NCI-H2171 (cell line): Measurements from ENCODE around the gene B3GNT7.
"Not testable (repeated sequence)": the region's sequence is repeated elsewhere in the genome, so short reads cannot be mapped to it uniquely, and the experiment has no call there.

Experiments used
- DNase-seq: peaks from one replicate; lab custom pipeline; 2025; lab: John Stamatoyannopoulos, UW

The B3GNT7 gene

DNA sequence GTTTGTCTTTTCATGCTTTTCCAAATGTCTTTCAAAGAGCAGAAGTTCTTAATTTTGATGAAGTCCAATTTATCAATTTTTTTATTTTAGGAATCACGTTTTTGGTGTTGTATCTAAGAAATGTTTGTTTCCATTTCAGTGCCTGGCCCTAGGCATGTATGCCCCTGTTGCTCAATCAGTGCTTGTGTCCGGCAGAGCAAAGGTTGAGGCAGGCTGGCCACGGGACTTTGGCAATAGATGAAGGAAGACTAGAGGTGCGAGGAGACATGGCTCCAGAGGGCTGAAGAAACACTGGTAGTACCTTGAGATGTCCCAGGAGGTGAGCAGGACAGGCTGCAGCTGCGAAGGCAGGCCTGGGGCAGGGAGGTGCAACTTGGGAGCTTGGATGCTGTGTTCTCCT is 10.1 kb upstream of the B3GNT7 start:
- DNase-seq, result no peak

DNA sequence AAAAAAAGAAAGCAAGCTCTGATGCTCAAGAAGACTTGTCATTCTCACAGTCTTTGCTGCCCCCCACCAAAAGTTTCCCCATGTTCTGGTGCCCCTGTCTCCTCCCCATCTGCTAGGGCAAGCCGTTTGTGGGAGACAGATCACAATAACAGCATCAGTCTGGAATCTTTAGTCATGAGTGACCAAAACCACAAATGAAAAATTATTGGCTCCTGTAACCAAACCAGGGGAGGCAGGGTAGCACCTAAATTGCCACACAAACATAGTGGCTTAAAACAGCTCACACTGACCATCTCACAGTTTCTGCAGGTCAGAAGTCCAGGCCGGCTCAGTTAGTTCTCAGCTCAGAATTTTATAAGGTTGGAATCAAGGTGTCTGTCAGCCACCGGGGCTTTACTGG is 9.1 kb upstream of the B3GNT7 start:
- DNase-seq, result no peak

DNA sequence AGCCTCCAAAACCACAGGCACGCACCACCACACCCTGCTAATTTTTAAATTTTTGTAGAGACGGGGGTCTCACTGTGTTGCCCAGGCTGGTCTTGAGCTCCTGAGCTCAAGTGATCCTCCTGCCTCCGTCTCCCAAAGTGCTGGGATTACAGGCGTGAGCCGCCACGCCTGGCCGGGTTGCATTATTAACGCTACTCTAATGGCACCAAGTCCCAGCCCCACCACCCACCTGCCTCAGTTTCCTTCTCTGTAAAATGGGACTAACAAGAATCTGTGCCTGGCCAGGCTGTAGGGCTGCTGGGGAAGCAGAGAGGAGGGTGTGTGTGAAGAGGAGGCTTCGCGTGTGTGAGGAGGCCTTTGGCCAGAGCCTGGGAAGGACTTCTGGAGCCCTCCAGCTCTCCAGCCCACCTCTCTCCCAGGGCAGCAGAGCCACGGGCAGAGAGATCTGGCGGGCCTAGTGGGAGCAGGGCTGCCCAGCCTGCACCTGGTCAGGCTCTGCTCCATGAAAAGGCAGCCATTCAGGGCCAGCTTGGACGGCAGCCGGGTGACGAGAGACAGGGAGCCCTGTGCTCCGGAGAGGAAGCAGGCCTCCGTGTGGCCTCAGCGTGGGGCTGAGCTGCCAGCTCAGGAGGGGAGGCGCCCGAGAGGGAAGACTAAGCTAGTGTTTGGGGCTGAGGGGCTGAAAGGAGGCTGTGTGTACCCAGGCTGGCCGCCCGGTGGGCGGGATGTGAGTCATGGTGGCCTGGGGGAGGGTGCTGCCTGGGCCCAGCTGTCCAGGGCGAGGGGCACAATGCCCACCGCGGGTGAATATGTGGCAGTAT is 7.4 kb upstream of the B3GNT7 start:
- DNase-seq, result no peak

DNA sequence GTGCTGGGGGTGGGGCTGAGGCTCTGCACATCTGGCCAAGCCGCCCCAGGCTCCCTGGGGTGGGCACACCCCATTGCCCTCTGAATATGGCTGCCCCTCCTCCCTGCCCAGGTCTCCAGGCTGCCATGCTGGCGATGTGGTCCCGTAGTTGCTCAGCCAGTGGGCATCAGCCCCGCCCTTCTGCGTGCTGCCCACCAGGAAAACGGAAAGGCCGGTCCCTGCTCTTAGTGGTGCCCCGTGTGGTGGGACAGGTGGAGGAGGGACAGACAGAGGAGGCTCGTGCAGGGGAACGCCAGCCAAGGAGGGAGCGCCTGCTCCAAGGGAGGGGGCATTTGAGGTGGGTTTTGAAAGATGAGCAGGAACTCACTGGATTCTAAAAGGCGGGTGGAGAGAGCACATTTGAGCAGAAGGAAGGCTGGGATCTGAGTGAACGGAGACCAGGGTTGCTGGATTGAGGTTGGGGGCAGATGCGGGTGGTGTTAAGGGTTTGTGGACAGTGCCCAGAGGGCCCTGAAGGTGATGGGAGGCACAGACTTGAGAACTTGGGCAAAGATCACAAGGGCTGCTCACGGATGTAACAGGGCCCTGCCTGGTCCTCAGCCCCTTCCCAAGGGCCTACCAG is 6.7 kb upstream of the B3GNT7 start:
- no peak for DNase-seq

DNA sequence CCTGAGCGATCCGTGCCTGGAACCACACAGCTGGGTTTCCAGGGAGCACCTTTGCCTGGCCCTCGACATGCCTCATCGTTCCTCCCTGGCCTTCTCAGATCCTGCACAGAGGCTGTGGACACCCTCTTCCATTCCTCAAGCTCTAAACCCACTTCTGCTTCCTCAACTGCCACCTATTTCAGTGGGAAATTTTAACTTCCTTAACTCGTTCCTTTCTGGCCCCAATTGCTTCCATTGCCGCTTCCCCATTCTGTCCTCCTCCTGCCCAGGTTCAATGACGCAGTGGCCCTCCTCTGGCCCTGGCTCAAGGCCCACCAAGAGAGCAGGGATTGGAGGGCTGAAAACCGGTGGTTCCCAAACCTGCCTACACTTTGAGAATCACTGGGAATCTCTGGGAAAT is 4.8 kb upstream of the B3GNT7 start:
- DNase-seq, result no peak

DNA sequence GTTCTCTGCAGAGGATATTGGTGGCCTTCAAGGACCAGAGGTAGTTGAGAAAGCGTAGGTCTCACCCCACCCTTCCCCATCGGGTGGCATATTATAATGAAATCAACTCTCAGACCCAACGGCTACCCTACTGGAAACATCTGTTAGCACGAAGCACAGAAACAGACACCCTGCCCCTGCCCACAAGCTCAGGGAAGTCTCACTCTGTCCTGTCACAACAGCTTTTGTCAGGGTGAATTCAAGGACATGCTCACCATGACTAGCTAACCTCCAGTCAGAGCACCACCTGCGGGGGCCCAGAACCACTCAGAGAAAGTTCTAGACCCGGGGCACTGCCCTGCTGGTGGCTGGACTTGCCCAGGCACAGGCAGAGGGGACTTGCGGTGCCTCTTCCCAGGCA is 3.5 kb upstream of the B3GNT7 start:
- DNase-seq, result no peak

DNA sequence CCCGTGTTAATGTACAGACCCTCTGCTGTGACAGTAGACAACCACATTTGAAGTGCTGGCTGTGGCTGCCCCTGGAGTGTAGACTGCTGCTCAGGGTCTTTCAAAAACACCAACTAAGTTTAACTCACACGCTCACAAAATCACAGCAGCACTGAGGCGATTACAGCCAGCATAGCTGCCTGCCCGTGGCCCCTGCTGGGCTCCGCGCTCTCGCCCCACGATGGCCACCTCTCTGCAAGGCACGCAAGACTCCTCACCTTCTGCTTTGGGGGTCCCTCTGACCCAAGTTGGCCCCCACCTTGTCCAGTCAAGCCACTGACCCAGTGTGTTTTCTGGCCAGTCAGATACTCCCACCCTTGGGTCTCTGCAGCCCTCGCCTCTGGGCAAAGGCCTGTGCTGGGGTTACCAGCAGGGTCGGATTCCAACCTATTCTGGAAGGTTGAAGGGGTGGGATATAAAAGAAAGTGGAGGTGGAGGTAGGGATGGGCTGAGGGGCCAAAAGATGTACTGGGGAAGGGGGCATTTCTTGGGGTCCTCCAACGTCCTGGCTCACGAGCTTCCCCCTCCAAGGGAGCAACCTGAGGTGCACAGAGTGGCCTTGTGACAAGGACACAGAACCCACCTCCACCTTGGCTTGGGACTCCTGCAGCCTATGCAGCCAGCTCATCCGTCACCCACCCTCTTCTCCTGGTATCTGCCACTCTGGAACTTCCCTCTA is 2.9 kb upstream of the B3GNT7 start:
- no peak for DNase-seq

DNA sequence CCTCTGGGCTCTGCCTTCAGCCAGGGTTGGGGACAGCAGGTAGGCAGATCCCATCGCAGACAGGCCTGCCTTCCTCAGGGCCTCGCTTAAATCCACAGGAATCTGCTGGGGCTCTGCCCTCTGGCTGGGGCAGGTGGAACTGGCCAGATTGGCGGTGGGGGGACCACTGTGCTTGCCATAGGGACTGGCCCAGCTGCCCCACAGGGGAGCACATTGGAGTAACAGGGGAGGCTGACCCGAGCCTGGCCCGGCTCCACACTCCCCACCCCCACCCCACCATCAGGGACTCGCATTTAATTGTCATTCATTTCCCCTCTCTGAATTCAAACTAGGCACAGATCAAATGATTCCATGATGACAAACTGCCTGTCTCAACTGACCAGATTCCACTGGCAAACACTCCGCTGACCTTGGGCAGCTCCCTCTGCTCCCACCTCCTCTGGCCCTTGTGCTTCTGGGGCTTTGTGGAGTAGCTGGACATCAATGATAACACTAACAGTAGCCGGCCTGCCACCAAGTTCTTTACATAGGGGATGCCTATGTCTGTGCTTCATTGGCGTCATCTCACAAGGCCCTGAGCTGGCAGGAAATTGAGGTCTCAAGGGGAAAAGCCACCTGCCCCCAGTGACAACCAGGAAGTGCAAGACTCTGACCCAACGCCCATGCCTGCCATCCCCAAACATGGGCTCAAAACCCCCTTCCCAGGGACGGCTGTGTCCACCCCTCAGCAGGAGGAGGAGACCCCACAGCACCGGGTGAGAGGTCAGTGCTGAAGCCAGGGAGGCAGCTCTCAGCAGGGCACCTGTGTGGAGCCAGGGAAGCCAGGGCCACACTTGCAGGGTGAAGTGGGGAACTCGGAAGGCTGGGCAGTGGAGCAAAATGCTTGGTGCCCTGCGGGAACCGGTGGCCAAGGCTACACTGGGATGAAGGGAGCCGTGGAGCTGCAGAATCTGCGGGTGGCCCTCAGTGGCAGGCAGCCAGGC is 2.1 kb upstream of the B3GNT7 start:
- DNase-seq, result no peak

DNA sequence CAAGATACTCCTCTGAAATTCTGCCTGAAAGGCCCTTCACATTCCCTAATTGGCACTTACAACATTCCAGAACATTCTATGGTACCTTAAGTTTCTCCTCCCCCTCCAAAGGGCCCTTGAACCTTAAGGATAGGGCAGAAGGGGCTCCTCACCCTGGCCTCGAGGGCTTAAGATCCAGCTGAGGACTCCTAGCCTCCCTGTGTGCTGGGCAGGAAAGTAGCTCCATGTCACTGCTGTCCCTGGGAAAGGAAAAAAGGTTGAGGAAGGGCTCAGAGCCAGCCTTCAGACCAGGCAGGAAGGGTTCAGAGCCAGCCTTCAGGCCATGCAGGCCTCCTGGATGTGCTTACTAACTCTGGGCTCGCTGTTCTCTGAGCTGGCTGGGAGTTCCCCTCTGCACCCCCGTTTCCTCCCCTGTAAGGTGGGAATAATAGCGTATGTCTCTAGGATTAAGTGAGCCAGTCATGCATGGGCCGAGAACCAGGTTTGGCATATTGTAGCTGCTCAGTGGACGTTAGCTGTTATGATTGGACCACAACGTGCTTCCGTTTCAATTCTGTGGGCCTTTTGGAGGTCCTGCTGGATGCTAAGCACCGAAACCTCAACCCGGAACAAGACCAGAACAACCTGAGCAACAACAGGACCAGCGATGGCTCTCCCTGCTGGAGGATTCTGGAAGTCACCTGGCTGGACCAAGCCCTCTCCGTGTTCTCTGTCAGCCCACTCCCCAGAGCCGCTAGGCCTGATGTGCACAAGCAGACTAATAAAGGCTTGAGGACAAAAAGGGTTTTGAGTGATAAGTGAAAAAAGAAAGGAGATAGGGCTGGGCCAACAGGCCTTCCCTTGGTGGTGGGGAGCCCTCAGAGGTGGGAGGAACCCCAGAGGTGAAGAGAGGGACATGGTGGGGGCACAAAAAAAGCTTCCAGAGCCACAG is 1.0 kb upstream of the B3GNT7 start:
- DNase-seq, result no peak

DNA sequence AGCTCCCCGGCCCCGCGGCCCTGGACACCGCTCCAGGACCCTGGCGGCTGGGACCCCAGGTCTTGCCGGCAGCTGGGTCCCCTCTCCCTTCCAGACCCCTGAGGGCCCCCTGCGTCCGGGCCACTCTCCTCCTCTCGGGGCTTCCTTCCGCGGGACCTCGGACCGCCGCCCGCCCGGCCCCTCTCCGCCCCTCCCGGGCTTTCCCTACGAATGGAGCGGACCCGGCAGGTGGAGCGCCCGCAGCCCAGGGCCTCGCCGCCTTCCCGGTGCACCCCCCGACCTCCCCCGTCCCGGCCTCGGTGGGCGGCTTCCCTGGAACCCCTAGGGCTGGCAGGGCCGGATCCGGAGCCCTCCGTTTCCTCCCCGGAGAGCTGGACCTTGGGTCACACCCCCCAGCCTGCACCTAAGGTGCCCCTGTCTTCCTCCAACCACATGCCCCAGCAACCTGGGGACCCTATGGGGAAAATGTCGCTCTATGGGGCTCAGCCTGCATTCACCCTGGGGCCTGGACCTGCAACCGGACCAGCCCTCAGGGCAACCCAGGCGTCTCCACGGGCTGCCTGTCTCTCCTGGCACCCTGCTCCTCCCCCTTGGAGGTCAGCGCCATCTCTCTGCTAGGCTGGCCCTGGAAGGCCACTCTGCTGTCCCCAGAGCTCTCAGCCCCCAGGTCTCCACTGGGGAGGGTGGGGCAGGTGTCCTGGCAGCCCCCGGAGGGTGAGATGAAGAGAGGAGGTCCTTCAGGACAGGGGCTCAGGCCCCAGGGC is 730 bp downstream of the B3GNT7 start:
- DNase-seq, result no peak

DNA sequence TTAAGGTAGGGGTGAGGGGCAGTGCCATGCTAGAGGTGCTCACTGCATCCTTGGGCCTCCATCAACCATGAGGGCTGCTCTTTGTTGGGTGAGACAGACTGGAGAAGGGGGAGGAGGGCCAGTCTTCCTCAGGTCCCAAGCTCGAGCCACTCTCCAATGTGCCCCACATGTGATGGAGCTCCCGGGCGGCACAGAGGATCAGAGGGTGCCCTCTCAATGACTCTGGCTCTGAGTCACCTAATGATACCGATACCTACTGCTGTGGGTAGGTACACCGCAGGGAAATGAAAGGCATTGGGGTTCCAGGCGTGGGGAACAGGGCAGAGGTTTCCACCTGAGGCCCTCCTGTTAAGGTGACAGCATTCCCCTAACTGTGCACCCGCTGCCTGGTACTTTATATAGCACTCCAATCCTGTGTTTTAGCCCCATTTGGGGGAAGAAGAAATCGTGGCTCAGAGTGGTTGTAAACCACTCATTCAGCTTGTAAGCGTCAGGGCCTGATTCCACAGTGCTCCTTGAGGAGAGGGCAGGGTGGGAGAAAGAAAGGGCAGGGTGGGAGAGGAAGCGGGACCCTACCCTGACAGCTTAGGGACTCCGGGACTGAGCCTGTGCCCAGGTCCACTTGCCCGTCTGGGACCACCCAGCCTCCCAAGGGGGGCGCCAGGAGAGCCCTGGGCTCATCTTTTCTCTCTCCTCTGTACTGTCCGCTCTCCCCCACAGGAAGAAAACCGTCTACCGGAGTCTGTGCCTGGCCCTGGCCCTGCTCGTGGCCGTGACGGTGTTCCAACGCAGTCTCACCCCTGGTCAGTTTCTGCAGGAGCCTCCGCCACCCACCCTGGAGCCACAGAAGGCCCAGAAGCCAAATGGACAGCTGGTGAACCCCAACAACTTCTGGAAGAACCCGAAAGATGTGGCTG is 1.8 kb downstream of the B3GNT7 start:
- no peak for DNase-seq

DNA sequence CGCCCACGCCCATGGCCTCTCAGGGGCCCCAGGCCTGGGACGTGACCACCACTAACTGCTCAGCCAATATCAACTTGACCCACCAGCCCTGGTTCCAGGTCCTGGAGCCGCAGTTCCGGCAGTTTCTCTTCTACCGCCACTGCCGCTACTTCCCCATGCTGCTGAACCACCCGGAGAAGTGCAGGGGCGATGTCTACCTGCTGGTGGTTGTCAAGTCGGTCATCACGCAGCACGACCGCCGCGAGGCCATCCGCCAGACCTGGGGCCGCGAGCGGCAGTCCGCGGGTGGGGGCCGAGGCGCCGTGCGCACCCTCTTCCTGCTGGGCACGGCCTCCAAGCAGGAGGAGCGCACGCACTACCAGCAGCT is 2.4 kb downstream of the B3GNT7 start:
- no peak for DNase-seq

DNA sequence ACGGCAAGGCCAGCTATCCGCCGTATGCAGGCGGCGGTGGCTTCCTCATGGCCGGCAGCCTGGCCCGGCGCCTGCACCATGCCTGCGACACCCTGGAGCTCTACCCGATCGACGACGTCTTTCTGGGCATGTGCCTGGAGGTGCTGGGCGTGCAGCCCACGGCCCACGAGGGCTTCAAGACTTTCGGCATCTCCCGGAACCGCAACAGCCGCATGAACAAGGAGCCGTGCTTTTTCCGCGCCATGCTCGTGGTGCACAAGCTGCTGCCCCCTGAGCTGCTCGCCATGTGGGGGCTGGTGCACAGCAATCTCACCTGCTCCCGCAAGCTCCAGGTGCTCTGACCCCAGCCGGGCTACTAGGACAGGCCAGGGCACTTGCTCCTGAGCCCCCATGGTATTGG is 3.1 kb downstream of the B3GNT7 start:
- no peak for DNase-seq

DNA sequence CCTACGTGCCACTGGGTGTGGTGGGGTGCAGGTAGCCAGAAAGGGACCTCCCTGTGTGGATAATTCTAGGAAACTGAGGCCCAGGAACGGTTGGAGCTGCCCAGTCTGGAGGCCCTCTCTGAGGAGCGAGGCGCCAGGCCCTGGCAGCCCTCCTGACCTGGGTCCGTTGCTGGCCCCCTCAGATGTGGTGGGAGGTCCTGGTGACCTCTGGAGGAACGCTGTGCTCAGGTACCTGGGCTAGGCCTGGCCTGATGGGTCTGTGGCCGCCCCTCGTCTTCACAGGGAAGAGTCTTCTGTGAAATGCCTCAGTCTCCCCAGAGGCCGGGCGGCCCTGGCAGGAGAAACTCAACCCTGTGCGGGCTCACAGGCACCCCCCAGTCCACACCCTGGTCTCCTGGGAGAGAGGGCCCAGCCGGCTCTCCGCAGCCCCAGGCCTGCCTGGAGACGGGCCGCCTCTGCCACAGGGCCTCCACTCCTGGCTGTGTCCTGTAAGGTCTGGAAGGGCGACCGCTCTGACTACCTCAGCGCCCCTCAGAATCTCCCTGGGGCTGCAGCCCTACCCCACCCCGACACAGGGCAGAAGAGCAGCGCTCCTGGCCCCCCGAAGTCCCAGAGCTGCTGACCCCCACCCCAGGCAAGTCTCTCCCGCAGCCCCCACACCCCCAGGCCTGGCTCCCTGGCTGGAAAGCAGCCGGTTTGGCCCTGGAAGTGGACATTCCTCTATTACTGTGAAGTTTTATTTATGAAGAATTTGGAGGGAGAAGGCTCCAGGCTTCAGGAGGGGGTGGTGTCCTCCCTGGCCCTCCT is 3.7 kb downstream of the B3GNT7 start:
- DNase-seq, result no peak

DNA sequence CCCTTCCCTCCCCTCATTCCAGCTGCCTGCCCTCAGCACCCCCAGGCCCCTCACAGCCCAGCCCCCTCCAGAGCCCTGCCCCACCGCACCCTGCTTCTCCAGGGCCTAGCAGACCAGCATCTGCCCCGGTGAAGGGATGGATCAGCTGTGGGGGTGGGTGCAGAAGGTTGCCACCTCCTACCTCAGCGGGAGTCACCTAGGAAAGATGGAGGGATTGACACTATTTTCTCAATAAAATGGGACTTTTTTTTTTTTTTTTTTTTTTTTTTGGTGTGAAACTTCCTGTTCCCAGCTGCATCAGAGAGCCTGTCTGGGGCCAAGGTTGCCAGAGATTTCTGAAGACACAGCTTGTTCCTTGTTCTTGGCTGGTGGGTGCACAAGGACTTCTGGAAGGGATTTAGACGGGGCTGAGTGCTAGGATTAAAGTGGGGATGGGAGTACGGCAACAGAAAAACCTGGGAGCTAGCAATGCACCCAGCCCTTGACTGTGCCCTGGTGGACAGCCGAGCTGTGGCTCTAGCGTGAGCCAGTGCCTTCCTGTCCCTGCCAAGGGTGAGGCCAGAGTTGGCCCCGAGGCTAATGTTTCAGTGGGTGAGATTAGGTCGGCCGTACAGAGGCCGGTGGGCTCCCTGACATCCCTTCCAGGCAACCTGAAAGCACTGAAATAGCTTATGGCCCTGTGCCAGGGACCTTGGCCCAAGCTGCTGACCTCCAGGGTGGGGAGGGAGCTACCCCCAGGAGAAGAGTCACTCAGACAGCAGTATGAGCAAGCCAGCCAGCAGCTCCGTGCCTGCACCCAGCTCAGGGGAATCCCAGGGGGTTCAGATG is 4.6 kb downstream of the B3GNT7 start:
- no peak for DNase-seq

DNA sequence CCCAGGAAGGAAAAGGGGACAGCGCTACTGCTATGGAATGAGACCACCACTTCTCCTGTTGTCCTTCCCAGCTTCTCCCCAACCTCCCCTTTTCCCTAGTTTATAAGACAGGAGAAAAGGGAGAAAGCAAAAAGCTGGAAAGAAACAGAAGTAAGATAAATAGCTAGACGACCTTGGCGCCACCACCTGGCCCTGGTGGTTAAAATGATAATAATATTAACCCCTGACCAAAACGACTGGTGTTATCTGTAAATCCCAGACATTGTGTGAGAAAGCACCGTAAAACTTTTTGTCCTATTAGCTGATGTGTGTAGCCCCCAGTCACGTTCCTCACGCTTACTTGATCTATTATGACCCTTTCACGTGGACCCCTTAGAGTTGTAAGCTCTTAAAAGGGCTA is 5.2 kb downstream of the B3GNT7 start:
- DNase-seq, result not testable (repeated sequence)

DNA sequence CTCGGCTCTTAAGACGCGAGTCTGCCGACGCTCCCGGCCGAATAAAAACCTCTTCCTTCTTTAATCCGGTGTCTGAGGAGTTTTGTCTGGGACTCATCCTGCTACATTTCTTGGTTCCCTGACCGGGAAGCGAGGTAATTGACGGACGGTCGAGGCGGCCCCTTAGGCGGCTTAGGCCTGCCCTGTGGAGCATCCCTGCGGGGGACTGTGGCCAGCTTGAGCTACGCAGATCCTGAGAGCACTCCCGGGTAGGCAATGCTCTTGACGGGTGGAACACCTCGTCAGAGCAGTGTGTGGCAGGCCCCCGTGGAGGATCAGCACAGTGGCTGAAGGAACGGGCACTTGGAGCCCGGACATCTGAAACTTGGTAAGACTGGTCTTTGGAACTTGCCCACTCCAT is 5.6 kb downstream of the B3GNT7 start:
- DNase-seq, result not testable (repeated sequence)
